NCI-H2227 treated with DMSO at 0.1 percent for 48 hours (cell line): Measurements from ENCODE around the gene ZIC3.

Experiments used
- DNase-seq: peaks from one replicate; lab custom pipeline; 2025; lab: John Stamatoyannopoulos, UW

Gene ZIC3

GRCh38 chrX:137574102-137574783, 8.3 kb downstream of the ZIC3 start:
- DNase-seq = no peak

DNA sequence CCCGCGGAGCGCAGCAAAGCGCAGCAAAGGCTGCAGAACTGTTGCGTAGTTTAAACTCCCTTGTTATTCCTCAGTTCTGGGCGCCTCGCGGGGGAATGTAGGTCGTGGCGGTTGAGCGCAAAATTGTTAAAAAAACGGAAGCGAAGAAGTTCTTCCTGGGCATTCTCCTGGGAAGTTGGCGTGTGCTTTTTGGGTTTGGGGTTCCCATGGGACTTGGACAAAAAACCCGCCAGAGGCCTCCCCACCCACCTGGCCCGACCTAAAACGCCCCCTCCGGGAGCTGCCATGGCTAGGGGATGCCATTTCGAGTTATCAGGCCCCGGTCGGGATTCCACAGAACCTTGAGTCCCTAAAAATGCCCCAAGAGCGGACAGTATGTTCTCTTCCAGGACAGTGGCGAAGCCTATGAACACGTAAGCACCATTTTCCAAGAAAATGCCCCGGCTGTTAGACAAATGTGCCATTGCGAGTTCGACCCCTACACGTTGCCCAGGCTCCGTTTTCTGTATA, 8.9 kb downstream of the ZIC3 start:
- no peak for DNase-seq

- no peak for DNase-seq
These were observed 9.8 kb downstream of the ZIC3 start for GRCh38 chrX:137575596-137576255.

DNA sequence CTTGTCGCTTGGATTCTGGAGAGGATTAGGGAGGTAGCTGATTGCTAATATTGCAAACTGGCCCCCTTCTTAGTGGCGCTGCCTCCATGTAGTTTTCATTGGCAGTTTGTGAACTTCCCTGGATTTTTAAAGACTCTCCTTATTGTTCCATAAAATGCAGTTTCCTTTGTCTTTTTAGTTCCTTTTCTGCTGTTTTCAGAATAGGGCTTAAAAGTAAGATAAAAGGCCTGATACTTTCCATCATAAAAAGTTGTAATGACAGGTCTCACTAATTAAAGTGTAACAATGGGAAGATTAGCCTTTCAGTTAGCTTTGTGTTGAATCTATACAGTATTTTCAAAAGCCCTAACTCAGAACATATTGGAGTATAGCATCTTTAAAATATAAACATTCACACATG, 21.2 kb downstream of the ZIC3 start:
- DNase-seq = no peak

DNA sequence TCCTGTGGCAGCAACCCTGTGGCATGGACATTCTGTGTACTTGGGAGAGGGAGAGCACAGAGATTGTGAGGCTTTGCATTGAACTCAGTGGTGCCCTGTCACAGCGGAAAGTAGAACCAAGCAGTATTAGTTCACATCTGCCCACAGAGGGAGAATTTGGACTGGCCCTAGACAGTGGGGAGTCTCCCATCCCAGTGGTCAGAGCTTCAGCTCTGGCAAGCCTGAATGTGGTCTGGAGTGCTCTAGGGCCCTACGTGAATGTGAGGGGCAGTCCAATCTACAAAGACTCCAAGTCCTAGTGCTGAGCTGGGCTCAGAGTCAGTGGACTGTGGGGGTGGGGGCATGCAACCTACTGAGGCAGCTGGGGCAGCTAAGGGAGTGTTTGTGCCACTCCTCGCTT, 34.8 kb downstream of the ZIC3 start:
- DNase-seq = no peak
